KOPT-K1 (cell line): ENCODE results near the gene GADL1.

Source experiments
- H3K27ac ChIP-seq: fragments of 200-600 bp; sonication (generic); 2 replicates; pipeline ENCODE4 v1.5.1; 2016; ENCODE audit warnings: antibody characterized with exemption, mild to moderate bottlenecking, low read depth, low read length; ENCODE audit not compliant: poor library complexity, severe bottlenecking
- H3K36me3 ChIP-seq: fragments of 200-600 bp; sonication (generic); 2 replicates; pipeline ENCODE4 v1.5.1; 2017; ENCODE audit warnings: antibody characterized with exemption, mild to moderate bottlenecking, low read length, moderate library complexity; ENCODE audit not compliant: insufficient read depth
- H3K9me3 ChIP-seq: fragments of 200-600 bp; sonication (generic); 2 replicates; pipeline ENCODE4 v1.5.1; 2017; ENCODE audit warnings: antibody characterized with exemption, low read length, mild to moderate bottlenecking; ENCODE audit not compliant: insufficient read depth, poor library complexity, severe bottlenecking

Gene GADL1

DNA sequence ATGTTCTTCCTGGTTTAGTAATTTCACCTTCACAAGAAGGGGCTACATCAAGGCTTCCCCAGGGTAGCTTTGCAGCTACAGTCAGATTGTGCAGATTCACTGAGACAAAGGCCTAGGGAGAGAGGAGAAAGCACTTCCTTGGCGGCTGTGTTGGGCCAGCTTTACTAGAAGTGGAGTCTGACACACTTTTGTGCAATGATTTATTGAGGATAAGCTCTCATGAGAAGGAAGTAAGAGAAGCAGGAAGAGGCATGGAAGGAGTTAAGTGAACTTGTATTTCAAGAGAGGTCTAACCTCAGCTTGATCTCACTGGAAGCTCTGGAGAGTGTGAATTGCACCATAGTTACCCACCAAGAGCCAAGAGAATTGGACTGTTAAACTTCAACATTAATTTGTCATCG, 209.2 kb downstream of the GADL1 start:
- Histone ChIP-seq H3K9me3 (no peaks in the 10 kb centered on the region), H3K36me3 (peaks cover 30% of the 10 kb centered on the region), H3K27ac (no peak overlapping the region)

DNA sequence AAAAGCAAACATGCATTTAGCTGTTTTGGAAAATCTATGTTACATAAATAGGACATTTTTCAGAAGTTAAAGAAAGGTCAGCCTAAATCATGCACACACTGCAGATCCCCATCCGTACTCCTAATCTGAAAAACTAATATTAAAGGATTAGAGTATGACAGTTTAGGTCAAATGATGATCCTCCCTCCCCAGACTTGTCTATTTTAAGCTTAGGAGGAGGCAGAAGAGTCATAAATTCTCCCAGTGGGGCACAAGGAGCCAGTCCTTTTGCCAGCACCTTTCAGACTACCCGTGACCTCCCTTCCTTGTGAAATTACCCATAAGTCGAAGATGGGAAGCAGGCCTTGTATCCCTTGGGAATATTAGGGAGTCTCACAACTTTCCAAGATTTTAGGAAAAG, 210.1 kb downstream of the GADL1 start:
- no peaks in the 10 kb centered on the region for H3K9me3 ChIP-seq
- H3K27ac ChIP-seq: no peak overlapping the region

DNA sequence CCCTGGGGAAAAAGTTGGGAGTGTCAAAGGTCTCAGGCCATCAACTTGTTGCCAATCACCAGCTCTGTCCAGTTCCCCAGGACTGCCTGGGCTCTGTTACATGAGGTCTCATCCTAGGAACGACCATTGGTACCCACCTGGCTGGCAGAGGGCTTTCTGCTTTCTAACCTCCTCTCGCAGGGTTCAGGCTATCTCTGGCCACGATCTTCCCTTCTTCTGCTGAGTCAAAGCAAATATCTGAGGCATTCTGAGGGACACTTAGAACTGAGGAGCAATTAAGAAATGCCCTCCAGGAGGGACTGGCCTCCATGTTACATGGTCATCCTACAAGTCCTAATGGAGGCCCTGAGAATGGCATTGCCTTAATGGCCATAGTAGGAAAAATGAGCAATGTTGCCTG, 210.7 kb downstream of the GADL1 start:
- H3K9me3 ChIP-seq: no peaks in the 10 kb centered on the region
- H3K27ac ChIP-seq: no peak overlapping the region
- peaks cover 24% of the 10 kb centered on the region for H3K36me3 ChIP-seq

More for the DNA sequence above, 210.1 kb downstream of the GADL1 start:
- H3K36me3 ChIP-seq: peaks cover 24% of the 10 kb centered on the region

DNA sequence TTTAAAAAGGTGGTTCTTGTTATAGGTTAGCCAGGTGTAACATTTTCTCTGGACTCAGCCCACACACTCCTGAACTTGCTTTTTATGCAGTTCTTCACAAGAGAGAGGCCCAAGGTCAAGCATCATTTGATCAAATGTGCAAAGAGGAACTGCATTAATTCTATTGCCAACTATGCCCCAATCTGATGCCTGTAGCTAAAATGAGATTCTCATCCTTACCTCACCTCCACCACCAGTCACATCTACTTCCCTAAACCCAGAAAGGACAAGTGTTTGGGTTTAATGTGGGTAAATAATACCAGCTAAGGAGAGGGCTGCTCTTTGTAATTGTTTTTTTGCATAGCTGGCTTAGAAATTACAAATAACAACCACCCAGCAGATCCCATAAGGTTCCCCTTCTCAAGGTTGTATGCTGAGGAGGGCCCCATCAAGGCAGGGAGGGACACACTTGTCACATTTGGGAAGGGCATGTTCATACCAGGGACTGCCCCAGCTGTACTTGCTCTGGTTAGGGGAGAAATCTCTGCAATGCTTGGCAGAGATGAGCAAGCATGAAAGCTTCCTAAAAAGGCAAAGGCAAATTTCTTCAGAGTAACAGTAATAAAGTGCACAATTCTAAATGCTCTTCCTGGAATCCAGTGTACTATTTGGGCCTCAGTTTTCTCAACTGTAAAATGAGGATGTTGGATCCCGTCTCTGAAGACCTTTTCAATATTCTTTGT, 211.9 kb downstream of the GADL1 start:
- H3K36me3 ChIP-seq: peaks cover 28% of the 10 kb centered on the region
- H3K9me3 ChIP-seq: no peaks in the 10 kb centered on the region
- H3K27ac ChIP-seq: no peak overlapping the region

DNA sequence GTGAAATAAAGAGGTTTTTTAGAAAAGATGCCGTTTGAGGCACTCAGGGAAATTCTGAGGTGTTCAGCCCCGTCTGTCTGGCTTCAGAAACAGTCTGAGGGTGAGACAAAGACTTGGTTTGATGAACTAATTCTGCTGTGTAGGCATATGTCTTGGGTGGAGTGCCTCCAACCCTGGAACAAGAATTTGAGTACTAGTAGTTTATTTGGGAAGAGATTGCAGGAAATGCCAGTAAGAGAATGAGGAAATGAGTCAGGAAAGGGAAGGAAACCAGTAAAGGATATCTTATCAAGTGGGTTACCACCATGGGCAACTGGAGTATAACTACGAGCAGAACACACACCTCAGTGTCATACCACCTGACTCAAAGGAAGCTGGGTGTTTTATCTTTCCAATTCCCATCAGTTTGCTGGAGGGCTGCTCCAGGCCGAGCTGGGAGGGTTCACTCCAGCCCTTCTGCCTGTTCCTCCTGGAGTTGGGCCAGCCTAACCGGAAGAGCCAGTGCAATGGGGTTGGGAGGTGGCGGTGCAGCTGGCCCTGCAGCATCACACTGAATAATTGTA, 212.7 kb downstream of the GADL1 start:
- Histone ChIP-seq H3K27ac (no peak overlapping the region), H3K9me3 (no peaks in the 10 kb centered on the region), H3K36me3 (peaks cover 37% of the 10 kb centered on the region)

DNA sequence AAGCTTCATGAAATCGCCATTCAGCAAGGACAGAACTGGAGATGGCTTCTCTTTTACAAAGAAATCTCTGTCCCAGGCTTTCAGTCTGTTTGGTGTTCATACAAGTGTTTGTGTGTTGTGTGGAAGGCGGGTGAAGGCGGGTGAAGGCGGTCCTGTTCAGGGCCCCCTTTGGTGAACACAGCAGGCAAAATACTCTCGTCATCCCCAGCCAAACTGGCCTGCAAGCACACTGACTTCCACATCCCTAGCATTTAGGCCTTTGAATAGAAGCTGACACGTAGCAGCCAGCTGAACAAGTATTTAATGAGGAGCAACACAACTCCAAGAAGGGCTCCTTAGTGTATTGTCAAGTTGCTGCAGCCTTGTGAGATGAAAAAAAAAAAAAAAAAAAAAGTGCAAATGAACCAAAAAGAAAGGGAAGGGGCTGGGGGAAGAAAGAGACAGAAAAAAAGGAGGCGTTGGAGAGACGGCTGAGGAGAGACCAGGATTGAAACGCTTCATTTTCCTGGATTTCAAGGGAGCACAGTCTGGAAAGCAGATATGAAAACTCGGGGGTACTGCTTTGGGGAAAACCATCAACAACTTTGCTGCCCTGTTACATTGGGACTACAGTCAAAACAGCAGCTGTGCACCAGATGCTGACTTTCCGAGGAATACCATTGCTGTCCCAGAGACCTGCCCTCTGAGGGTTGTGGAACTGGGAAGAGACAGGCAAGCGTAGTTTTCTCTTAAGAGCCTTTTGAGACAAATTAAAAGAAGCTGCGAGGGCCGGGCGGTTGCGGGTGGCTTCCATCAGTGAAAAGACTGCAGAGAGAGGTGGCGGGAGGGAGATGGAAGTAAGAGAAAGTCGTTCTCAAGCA, 213.4 kb downstream of the GADL1 start:
- Histone ChIP-seq H3K36me3 (peaks cover 44% of the 10 kb centered on the region), H3K27ac (no peak overlapping the region), H3K9me3 (no peaks in the 10 kb centered on the region)

DNA sequence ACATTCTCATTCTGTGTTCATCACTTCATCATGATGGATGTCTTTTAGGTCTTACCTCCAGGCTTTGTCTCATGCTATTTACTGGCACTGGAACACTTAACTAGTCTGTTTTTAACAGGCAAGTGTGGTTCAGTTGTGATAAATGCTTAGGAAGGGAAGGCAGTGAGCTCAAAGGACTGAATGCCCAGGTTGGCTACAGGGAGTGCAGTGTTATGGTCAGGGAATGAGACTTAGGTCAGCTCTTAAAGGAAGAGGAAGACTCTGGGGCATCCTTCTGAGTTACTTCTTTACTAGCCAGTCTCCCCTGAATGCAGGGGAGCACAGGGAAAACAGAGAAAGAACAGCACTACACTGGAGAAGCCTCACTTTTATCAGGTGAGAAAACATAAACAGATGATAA, 215.4 kb downstream of the GADL1 start:
- H3K27ac ChIP-seq: no peak overlapping the region
- H3K36me3 ChIP-seq: peaks cover 57% of the 10 kb centered on the region
- no peaks in the 10 kb centered on the region for H3K9me3 ChIP-seq

DNA sequence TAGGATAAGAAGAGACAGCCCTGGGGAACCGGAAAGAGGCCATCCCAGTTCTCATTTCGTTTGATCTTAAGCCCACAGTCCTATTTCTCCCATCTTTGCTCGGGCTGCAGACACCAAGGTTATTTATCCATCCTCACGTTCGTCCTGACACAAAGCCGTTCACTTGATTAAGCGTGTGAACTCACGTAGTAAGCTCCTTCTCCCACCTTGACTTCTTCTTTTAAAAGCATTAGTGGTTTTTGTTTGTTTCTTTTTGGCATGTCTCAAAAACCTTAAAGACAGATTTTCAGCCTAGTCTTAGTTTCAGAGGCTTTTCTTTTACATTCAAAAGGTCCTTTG, 217.1 kb downstream of the GADL1 start:
- Histone ChIP-seq H3K36me3 (peaks cover 72% of the 10 kb centered on the region), H3K9me3 (no peaks in the 10 kb centered on the region), H3K27ac (no peak overlapping the region)

DNA sequence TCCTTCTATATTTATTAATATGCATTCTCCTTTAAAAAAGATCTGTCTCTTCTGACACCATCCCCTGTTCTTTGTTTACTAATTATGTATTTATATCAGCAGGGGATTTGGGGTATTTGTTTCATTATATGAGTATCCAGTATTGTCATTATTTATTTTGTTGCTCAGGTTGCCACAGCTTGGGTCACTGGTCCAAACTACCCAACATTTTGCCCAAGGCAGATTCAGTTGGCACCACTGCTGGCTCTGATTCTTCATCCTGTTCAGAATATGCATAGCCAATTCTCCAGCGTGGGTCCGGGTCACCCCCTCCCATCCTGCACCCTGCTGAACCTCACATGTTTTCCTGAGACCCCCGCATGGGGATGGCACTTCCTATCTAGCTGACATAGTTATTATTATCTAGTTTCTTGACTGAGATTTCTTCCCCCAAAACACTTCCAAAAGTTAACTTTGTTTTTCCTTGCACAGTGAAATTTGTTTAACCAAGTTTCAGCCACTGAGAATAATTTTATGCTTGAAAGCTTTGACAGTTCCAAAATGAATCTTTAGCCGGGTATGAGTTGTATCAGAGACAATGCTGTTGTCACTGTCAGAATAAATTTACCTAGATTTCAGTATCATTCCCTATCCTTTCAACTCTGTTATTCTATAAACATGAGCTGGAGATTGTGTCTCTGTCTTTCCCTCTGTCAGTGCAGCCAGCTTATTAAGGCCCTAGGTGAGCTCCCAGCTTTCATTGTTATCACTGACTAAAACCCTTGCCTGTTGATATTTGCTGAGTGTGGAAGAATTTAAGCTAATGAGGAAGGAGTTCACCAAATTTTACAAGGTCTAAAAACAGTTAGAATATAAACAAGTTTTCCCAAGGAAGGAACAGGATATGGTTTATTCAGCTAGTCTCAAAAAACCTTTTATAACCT, 217.8 kb downstream of the GADL1 start:
- peaks cover 78% of the 10 kb centered on the region for H3K36me3 ChIP-seq
- H3K9me3 ChIP-seq: no peaks in the 10 kb centered on the region
- H3K27ac ChIP-seq: no peak overlapping the region
